ENCODE results near the gene RRAS2.
"Not testable (repeated sequence)": the region's sequence is repeated elsewhere in the genome, so short reads cannot be mapped to it uniquely, and the experiment has no call there.

The RRAS2 gene

DNA sequence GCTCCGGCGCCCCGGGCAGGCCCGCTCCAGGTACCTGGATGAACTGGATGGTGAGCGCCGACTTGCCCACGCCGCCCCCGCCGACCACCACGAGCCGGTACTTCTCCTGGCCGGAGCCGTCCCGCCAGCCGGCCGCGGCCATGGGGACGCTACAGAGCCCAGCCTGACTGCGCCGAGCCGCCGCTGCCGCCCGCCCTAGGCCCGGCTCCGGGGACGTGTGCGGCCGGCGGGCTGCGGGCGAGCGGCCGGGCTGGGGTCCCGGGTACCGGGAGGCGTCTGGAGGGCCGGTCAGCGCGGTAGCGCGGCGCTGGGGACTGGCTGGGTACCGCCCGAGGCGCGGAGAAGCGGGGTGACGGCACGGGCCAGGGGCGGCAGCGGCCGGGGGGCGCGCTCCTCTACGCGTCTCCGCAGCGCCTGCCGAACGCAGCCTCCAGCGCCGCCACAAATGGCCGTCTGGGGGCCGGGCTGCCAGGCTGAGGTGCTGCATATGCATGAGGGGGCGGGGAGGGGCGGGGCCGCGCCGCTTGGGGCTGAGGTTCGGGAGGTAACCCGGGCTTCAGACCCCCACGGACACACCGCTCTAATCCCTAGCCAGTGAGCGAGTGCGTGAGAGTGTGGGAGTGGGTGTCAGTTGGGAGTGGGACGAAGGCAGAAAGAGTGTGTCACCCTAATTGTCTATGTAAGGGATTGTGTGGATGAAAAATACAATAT, at the start of gene RRAS2:
Gene RRAS2 (minus strand): TSS at position 455 of the 711 bp plus-strand sequence. CDS start 313 bp downstream, at position 142.
- TF ChIP-seq, protein P1, sequence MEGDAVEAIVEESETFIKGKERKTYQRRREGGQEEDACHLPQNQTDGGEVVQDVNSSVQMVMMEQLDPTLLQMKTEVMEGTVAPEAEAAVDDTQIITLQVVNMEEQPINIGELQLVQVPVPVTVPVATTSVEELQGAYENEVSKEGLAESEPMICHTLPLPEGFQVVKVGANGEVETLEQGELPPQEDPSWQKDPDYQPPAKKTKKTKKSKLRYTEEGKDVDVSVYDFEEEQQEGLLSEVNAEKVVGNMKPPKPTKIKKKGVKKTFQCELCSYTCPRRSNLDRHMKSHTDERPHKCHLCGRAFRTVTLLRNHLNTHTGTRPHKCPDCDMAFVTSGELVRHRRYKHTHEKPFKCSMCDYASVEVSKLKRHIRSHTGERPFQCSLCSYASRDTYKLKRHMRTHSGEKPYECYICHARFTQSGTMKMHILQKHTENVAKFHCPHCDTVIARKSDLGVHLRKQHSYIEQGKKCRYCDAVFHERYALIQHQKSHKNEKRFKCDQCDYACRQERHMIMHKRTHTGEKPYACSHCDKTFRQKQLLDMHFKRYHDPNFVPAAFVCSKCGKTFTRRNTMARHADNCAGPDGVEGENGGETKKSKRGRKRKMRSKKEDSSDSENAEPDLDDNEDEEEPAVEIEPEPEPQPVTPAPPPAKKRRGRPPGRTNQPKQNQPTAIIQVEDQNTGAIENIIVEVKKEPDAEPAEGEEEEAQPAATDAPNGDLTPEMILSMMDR (IDR thresholded peaks at IDR 0.05; ENCODE audit: borderline replicate concordance, insufficient read depth, low read depth, low read length): no peak
- H3K4me3 ChIP-seq (ENCODE audit: low read depth, low read length): peak within 1 kb of the TSS; percentile 99

DNA sequence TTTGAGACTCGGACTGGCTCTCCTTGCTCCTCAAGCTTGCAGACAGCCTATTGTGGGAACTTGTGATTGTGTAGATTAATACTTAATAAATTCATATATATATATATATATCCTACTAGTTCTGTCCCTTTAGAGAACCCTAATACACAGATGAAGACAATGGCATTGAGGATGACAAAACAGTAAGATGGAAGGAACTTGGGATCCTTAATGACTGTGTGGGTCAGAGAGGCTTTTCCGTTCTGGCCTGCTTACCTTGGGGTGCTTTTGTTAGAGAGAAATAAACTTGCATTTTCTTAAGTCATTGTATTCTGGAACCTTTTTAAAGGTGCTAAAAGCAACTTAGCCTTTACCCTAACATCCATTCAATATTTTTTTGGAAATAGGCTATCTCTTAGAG, 49.6 kb upstream of the RRAS2 start:
- TF ChIP-seq, protein P1 (IDR thresholded peaks at IDR 0.05; ENCODE audit: borderline replicate concordance, insufficient read depth, low read depth, low read length): no peak

DNA sequence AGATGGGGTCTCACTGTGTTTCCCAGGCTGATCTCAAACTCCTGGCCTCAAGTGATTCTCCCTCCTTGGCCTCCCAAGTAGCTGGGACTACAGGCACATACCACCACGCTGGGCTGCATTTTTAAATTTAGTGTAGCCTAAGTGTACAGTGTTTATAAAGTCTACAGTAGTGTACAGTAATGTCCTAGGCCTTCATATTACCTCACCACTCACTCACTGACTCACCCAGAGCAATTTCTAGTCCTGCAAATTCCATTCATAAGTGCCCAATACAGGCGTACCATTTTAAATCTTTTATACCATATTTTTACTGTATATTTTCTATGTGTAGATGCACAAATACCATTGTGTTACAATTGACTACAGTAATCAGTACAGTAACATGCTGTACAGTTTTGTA, 47.1 kb upstream of the RRAS2 start:
- H3K4me3 ChIP-seq (ENCODE audit: low read depth, low read length): not testable (repeated sequence)

More for the DNA sequence above, 49.6 kb upstream of the RRAS2 start:
- H3K4me3 ChIP-seq (ENCODE audit: low read depth, low read length): no peak overlapping the region

DNA sequence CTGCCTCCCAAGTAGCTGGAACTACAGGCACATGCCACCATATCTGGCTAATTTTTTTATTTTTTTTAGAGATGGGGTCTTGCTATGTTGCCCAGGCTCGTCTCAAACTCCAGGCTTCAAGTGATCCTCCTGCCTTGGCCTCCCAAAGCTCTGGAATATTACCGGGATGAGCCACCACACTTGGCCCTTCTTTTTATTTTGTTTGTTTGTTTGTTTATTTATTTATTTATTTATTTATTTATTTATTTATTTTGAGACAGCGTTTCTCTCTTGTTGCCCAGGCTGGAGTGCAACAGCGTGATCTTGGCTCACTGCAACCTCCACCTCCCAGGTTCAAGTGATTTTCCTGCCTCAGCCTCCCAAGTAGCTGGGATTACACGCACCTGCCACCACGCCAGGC, 44.5 kb upstream of the RRAS2 start:
- not testable (repeated sequence) for H3K4me3 ChIP-seq (ENCODE audit: low read depth, low read length)

DNA sequence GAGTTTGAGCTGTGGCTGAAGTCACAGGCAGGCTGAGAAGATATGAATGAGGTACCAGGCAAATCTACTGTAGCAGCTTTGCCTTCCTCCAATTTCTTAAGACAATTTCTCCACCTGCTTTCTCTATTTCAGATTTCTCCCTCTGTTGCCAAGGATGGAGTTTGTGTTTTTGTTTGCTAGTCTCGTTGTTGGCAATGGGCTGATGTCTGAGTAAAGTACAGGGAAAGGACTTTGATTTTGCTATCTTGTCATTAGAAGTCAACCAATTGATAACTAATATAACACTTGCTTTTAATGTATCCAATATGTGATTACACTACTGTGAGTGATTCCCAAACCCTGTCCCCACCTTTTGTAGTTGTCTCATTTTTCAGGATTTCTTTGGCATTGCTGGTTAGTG, 40.1 kb upstream of the RRAS2 start:
- TF ChIP-seq, protein P1 (IDR thresholded peaks at IDR 0.05; ENCODE audit: borderline replicate concordance, insufficient read depth, low read depth, low read length): no peak
- no peak overlapping the region for H3K4me3 ChIP-seq (ENCODE audit: low read depth, low read length)

DNA sequence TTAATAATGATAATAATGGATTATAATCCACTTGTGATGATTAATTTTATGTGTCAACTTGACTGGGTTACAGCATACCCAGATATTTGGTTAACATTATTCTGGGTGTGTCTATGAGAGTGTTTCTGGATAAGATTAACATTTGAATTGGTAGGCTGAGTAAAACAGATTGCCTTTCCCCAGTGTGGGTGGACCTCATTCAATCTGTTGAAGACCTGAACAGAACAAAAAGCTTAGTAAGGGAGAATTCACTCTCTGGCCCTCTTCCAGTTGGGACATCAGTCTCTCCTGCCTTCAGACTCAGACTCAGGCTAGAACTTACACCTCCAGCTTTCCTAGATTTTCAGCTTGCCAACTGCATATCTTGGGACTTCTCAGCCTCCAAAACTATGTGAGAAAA, 37.3 kb upstream of the RRAS2 start:
- TF ChIP-seq, protein P1 (IDR thresholded peaks at IDR 0.05; ENCODE audit: borderline replicate concordance, insufficient read depth, low read depth, low read length): no peak
- H3K4me3 ChIP-seq (ENCODE audit: low read depth, low read length): no peak overlapping the region

DNA sequence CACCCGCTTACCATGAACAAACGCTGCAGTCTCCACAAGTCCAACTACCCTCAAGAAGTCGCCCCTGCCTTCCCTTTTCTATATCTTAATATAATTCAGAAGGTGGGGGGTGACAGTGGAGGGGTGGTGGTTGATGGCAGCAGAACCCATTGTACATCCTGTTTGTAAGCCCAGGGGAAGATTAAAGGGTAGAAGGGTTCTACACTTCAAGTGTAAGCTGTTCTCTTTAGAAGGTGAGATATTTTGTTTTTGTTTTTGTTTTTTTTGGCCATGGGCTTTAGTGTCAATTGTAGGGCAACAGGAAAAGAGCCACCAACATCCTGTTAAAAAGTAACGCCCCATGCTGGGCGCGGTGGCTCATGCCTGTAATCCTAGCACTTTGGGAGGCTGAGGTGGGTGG, 34.9 kb upstream of the RRAS2 start:
- H3K4me3 ChIP-seq (ENCODE audit: low read depth, low read length): no peak overlapping the region
- TF ChIP-seq, protein P1 (IDR thresholded peaks at IDR 0.05; ENCODE audit: borderline replicate concordance, insufficient read depth, low read depth, low read length): no peak

DNA sequence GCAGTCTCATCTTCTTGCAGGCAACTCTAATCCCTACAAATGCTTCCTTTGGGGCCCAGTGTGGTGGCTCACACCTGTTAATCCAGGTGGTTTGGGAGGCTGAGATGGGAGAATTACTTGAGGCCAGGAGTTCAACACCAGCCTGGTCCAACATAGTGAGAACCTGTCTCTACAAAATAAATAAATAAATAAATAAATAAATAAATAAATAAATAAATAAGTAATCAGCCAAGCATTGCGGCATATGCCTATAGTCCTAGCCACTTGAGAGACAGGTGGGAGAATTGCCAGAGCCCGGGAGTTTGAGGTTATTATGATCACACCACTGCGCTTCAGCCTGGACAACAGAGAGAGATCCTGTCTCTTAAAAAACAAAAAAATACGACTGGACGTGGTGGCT, 34.1 kb upstream of the RRAS2 start:
- TF ChIP-seq, protein P1 (IDR thresholded peaks at IDR 0.05; ENCODE audit: borderline replicate concordance, insufficient read depth, low read depth, low read length): no peak
- no peak overlapping the region for H3K4me3 ChIP-seq (ENCODE audit: low read depth, low read length)

All from GM12875 (cell line).